ENCODE measurements around the gene ZFYVE27. TPM values are rescaled to one million over a fixed set of nuclear protein-coding genes. Genes with fewer than 3 reads are reported as not detected.

ZFYVE27 gene
- total RNA-seq: 15.7 and 19.2 TPM in 2 replicates

GRCh38 chr10:97736902-97737769, at the start of gene ZFYVE27:
Gene ZFYVE27 (plus strand): TSS chr10:97737128. CDS start chr10:97738478, 1,350 bp downstream.

GRCh38 chr10:97713339-97713825, 23.5 kb upstream of the ZFYVE27 start, which contains the start of gene MARVELD1:
Gene MARVELD1 (plus strand): TSS chr10:97713730. CDS start chr10:97713877, 147 bp downstream.

GRCh38 chr10:97771913-97772823, 35.2 kb downstream of the ZFYVE27 start, which contains the start of gene SFRP5:
Gene SFRP5 (minus strand): TSS chr10:97771999. CDS start chr10:97771833, 166 bp downstream.

Other genes with a start within 250 kb of the ZFYVE27 start
- 95.8 and 152 TPM in 2 replicates for gene MMS19, start 238.7 kb upstream of the ZFYVE27 start, total RNA-seq
- 33.1 and 33.8 TPM in 2 replicates for gene UBTD1, start 238.2 kb upstream of the ZFYVE27 start, total RNA-seq
- 0.79 and 5.4 TPM in 2 replicates for gene ANKRD2, start 164.3 kb upstream of the ZFYVE27 start, total RNA-seq
- gene HOGA1, start 152.7 kb upstream of the ZFYVE27 start, total RNA-seq: 0.98 and 1.2 TPM in 2 replicates
- gene C10orf62, start 147.4 kb upstream of the ZFYVE27 start, total RNA-seq: 0.33 TPM in 1 of 2 replicates, not detected in the other
- 1.3 and 1.6 TPM in 2 replicates for gene MORN4, start 103.6 kb upstream of the ZFYVE27 start, total RNA-seq
- gene PI4K2A, start 96.5 kb upstream of the ZFYVE27 start, total RNA-seq: 18.5 and 32.8 TPM in 2 replicates
- 21.2 and 23.9 TPM in 2 replicates for gene AVPI1, start 49.9 kb upstream of the ZFYVE27 start, total RNA-seq
- gene MARVELD1, start 23.4 kb upstream of the ZFYVE27 start, total RNA-seq: 83.6 and 91.4 TPM in 2 replicates
- gene SFRP5, start 34.9 kb downstream of the ZFYVE27 start, total RNA-seq: not detected in 2 replicates
- under 0.01 and 0.11 TPM in 2 replicates for gene GOLGA7B, start 112.7 kb downstream of the ZFYVE27 start, total RNA-seq

Measured in placental epithelial cell (primary cell).